GM12878 (cell line): ENCODE measurements around the gene GAP43. TPM values are rescaled to one million over a fixed set of nuclear protein-coding genes. Genes with fewer than 3 reads are reported as not detected.

Experiments used
- ATAC-seq: fragments of 200-7000 bp; cut with Tn5 transposase; 3 replicates; pipeline ENCODE4 v1.9.1; 2020; ENCODE audit warnings: mild to moderate bottlenecking, moderate library complexity
- BruUV-seq: library from RNA; stranded (reverse); fragments of 400-500 nt; replicated peaks from 2 replicates; lab custom pipeline; 2021; lab: Mats Ljungman, UMichigan
- CTCF ChIA-PET: fragments of 300-600 bp; sonication (Branson Sonifier 250); formaldehyde crosslinking; extraction: SDS; loops from one replicate; lab custom pipeline; 2021; ENCODE audit warnings: inconsistent platforms; lab: Yijun Ruan, JAX
- POLR2A ChIA-PET: fragments of 350-600 bp; formaldehyde crosslinking; extraction: SDS; loops from one replicate; lab custom pipeline; 2021; ENCODE audit warnings: inconsistent platforms; lab: Charles Lee
- RAD21 ChIA-PET: fragments of 300-600 bp; sonication (Branson Sonifier 250); formaldehyde crosslinking; loops from one replicate; lab custom pipeline; 2023; ENCODE audit warnings: antibody characterized with exemption; ENCODE audit not compliant: unreplicated experiment; lab: Charles Lee
- SMC1A ChIA-PET: fragments of 300-600 bp; sonication (Branson Sonifier 250); formaldehyde crosslinking; loops from one replicate; lab custom pipeline; 2023; ENCODE audit not compliant: unreplicated experiment, uncharacterized antibody; lab: Charles Lee
- DNase-seq: peaks from one replicate; pipeline ENCODE4 v3.0.0-alpha.2; 2011; ENCODE audit warnings: low read depth, low spot score
- FAIRE-seq: peaks from 3 replicates; lab custom pipeline; 2011; peaks lifted over from hg19 to GRCh38; lab: Jason Lieb, UNC
- H2AFZ ChIP-seq: 2 replicates; pipeline ENCODE4 v1.6.0; 2011; ENCODE audit warnings: low read depth, low read length, control low read depth; ENCODE audit not compliant: control insufficient read depth
- H3K27ac ChIP-seq: 2 replicates; pipeline ENCODE4 v1.5.1; 2011; ENCODE audit warnings: control low read depth; ENCODE audit not compliant: control insufficient read depth, insufficient read depth
- H3K27me3 ChIP-seq, 2 experiments: replicated peaks in 1 of 2; 2 replicates each; pipeline versions ENCODE4 v1.6.0 to v1.6.1; 2011; ENCODE audit warnings: low read length in 1 of 2; ENCODE audit not compliant: control insufficient read depth in 2 of 2, insufficient read depth in 2 of 2
- H3K36me3 ChIP-seq, 2 experiments: 2 replicates each; pipeline ENCODE4 v1.5.1; 2011; ENCODE audit warnings: low read length in 1 of 2; ENCODE audit not compliant: control insufficient read depth in 2 of 2, insufficient read depth in 2 of 2
- H3K4me1 ChIP-seq: 2 replicates; pipeline ENCODE4 v1.6.1; 2011; ENCODE audit warnings: mild to moderate bottlenecking, low read length, moderate library complexity, mixed read lengths; ENCODE audit not compliant: control insufficient read depth, insufficient read depth
- H3K4me2 ChIP-seq: 2 replicates; pipeline ENCODE4 v1.6.0; 2011; ENCODE audit warnings: control low read depth; ENCODE audit not compliant: control insufficient read depth, insufficient read depth
- H3K4me3 ChIP-seq: fragments of 200-600 bp; sonication (generic); 2 replicates; pipeline ENCODE4 v1.5.1; 2016
- H3K79me2 ChIP-seq: 2 replicates; pipeline ENCODE4 v1.6.0; 2011; ENCODE audit warnings: low read length; ENCODE audit not compliant: control insufficient read depth, insufficient read depth
- H3K9ac ChIP-seq: 2 replicates; pipeline ENCODE4 v1.8.0; 2011; ENCODE audit warnings: low read length, control low read depth, mixed read lengths; ENCODE audit not compliant: control insufficient read depth, insufficient read depth
- H3K9me3 ChIP-seq: replicated peaks from 3 replicates; pipeline ENCODE4 v1.5.1; 2011; ENCODE audit warnings: mild to moderate bottlenecking, low read length; ENCODE audit not compliant: control insufficient read depth, insufficient read depth
- H4K20me1 ChIP-seq: 2 replicates; pipeline ENCODE4 v1.6.0; 2011; ENCODE audit not compliant: control insufficient read depth, insufficient read depth
- BHLHE40 ChIP-seq, 2 experiments: fragments of 450-650 bp in 1 of 2; IDR thresholded peaks; 2 replicates each; pipeline ENCODE4 v1.6.1; 2011 to 2017; ENCODE audit warnings: low read depth in 2 of 2, borderline replicate concordance in 1 of 2, improper control_type of control experiment in 1 of 2, low read length in 1 of 2, mild to moderate bottlenecking in 1 of 2
- CEBPZ ChIP-seq: fragments of 150-350 bp; IDR thresholded peaks from 2 replicates; pipeline ENCODE4 v1.6.1; 2016; ENCODE audit warnings: low read depth, low read length
- EGR1 ChIP-seq, 2 experiments: IDR thresholded peaks; 1 replicate in 1 of 2; 2 replicates in 1 of 2; pipeline ENCODE4 v1.6.1; 2011 to 2012; ENCODE audit warnings: low read depth in 2 of 2, low read length in 2 of 2, borderline replicate concordance in 1 of 2, mild to moderate bottlenecking in 1 of 2, moderate library complexity in 1 of 2
- FOS ChIP-seq: IDR thresholded peaks from 3 replicates; pipeline ENCODE4 v1.6.1; 2011; ENCODE audit warnings: borderline replicate concordance; ENCODE audit not compliant: insufficient read length; ENCODE audit errors: extremely low read depth
- MEF2B ChIP-seq: fragments of 450-650 bp; IDR thresholded peaks from 2 replicates; pipeline ENCODE4 v1.6.1; 2018; ENCODE audit warnings: mild to moderate bottlenecking, moderate library complexity; ENCODE audit not compliant: partially characterized antibody, poor library complexity, severe bottlenecking
- MTA3 ChIP-seq: IDR thresholded peaks from 2 replicates; pipeline ENCODE4 v1.6.1; 2012; ENCODE audit warnings: low read length, inconsistent platforms, borderline replicate concordance
- MYB ChIP-seq: fragments of 150-350 bp; IDR thresholded peaks from 2 replicates; pipeline ENCODE4 v1.6.1; 2014; ENCODE audit warnings: mild to moderate bottlenecking, low read depth, low read length, borderline replicate concordance
- NBN ChIP-seq: fragments of 450-650 bp; IDR thresholded peaks from 2 replicates; pipeline ENCODE4 v1.6.1; 2016
- RAD21 ChIP-seq: IDR thresholded peaks from 2 replicates; pipeline ENCODE4 v1.6.1; 2011; ENCODE audit warnings: mild to moderate bottlenecking, low read depth, low read length, moderate library complexity; ENCODE audit not compliant: insufficient read depth
- RAD51 ChIP-seq: fragments of 450-650 bp; IDR thresholded peaks from 2 replicates; pipeline ENCODE4 v1.6.1; 2016; ENCODE audit warnings: moderate library complexity, mild to moderate bottlenecking, inconsistent platforms
- RFX5 ChIP-seq: IDR thresholded peaks from 2 replicates; pipeline ENCODE4 v1.6.1; 2011; ENCODE audit warnings: low read depth, low read length, improper control_type of control experiment
- SMAD1 ChIP-seq: fragments of 450-650 bp; IDR thresholded peaks from 2 replicates; pipeline ENCODE4 v1.6.1; 2018; ENCODE audit warnings: mild to moderate bottlenecking, low read depth; ENCODE audit not compliant: partially characterized antibody
- SMAD5 ChIP-seq: IDR thresholded peaks from 2 replicates; pipeline ENCODE4 v1.6.1; 2016; ENCODE audit warnings: antibody characterized with exemption, low read depth
- STAT3 ChIP-seq: IDR thresholded peaks from 2 replicates; pipeline ENCODE4 v1.6.1; 2011; ENCODE audit warnings: low read depth, low read length, improper control_type of control experiment
- TCF7 ChIP-seq: IDR thresholded peaks from 2 replicates; pipeline ENCODE4 v1.6.1; 2014; ENCODE audit warnings: antibody characterized with exemption, borderline replicate concordance
- ZBED1 ChIP-seq: IDR thresholded peaks from 2 replicates; pipeline ENCODE4 v1.6.1; 2016; ENCODE audit warnings: borderline replicate concordance
- WGBS: methylation state at CpG from one replicate; pipeline ENCODE4 v1.1.6; 2016; ENCODE audit warnings: low lambda C conversion rate; ENCODE audit not compliant: insufficient replicate concordance, insufficient coverage; ENCODE audit errors: missing lambda C conversion rate; 5-methylcytosine and 5-hydroxymethylcytosine counted together
- in situ Hi-C: fragments of 300-500 bp; cut with MboI; formaldehyde crosslinking; loops from 9 replicates; pipeline ENCODE4 v1.14.3; 2018; ENCODE audit warnings: mixed read lengths
- intact Hi-C: fragments of 100-400 bp; cut with micrococcal nuclease; formaldehyde crosslinking; loops from one replicate; pipeline ENCODE4 v1.14.2; 2022; ENCODE audit not compliant: unreplicated experiment
- polyA plus RNA-seq, 11 experiments: library from polyadenylated mRNA; depleted of rRNA in 4 of 11; unstranded in 6 of 11; stranded (reverse) in 5 of 11; fragments of >200 nt; fragmentation: Nextera tagmentation in 4 of 11; fragmentation: Illumina TruSeq in 1 of 11; extraction: Ambion mirVana in 4 of 11; extraction: Trizol in 1 of 11; gene quantifications; 1 replicate in 1 of 11; 2 replicates in 10 of 11; pipeline versions ENCODE4 v1.2.1 to v1.2.3, GENCODE V29; 2011 to 2016; ENCODE audit warnings: inconsistent platforms in 2 of 11, missing spikeins in 2 of 11, low read depth in 1 of 11
- total RNA-seq, 4 experiments: library from RNA; depleted of rRNA in 3 of 4; stranded (reverse); fragments of >200 nt in 3 of 4; fragmentation: Illumina TruSeq in 1 of 4; extraction: Trizol in 1 of 4; gene quantifications; 2 replicates each; pipeline versions ENCODE4 v1.2.1 to v1.2.3, GENCODE V29; 2013 to 2021

The GAP43 gene
- total and polyA plus RNA-seq, 10 of the 15 experiments (the other 5 are each of a cell fraction or from before 2014, with no cell fraction given), result 0.06 to 0.16 TPM; not detected in 8

GRCh38 chr3:115693868-115694267 lies 70.6 kb downstream of the GAP43 start:
- Histone ChIP-seq H3K36me3 (no peaks in the 10 kb centered on the region), H4K20me1 (no peaks in the 10 kb centered on the region), H3K9me3 (no peaks in the 10 kb centered on the region), H3K79me2 (no peaks in the 10 kb centered on the region), H3K27me3 (no peaks in the 10 kb centered on the region), H3K27ac (no peak overlapping the region), H3K4me3 (no peak overlapping the region), H3K9ac (no peak overlapping the region), H3K4me1 (no peaks in the 10 kb centered on the region), H3K4me2 (no peak overlapping the region), H2AFZ (no peak overlapping the region)
- CTCF ChIA-PET, result interaction anchor here (0.7 to 2.5 kb wide), 17 partner anchors 9 to 656 kb away, joined by 3 to 31 read pairs (median 3); no protein-coding TSS in a partner anchor
- ATAC-seq (no peak), DNase-seq (no peak), FAIRE-seq (no peak)
- TF ChIP-seq BHLHE40 (IDR thresholded peaks at IDR 0.05; ENCODE audit: borderline replicate concordance in 1 of 2, low read depth in 2 of 2, low read length in 1 of 2) (0 out of 4 replicates have a peak, but pooled peaks of 1 of the 2 experiments have one; percentile 9), RAD21 (no peak), STAT3 (no peak)
- BruUV-seq, result no TSS peak
- in situ Hi-C loops (loop anchor here (5.0 to 10.0 kb wide), 3 partner anchors 477 to 869 kb away; no protein-coding TSS in a partner anchor), intact Hi-C loops (loop anchor here (1.0 to 5.0 kb wide), 3 partner anchors 477 to 867 kb away; no protein-coding TSS in a partner anchor)
- 54% methylated on average over 9 of the region's 9 CpGs for WGBS
- RAD21 ChIA-PET, result interaction anchor here (0.8 to 1.6 kb wide), 6 partner anchors 32 to 867 kb away, joined by 3 to 7 read pairs (median 4); no protein-coding TSS in a partner anchor
- POLR2A ChIA-PET, result no interaction called here
- SMC1A ChIA-PET, result interaction anchor here (0.6 to 2.3 kb wide), 9 partner anchors 11 to 867 kb away, joined by 3 to 10 read pairs (median 3); no protein-coding TSS in a partner anchor

- Histone ChIP-seq H3K9ac (no peak overlapping the region), H4K20me1 (no peaks in the 10 kb centered on the region)
- TF ChIP-seq CEBPZ, result no peak
- no peak for TF ChIP-seq MTA3
- TF ChIP-seq ZBED1, result no peak
- no peak for TF ChIP-seq MEF2B
- TF ChIP-seq SMAD5, result no peak
- TF ChIP-seq RAD51, result no peak
- no peak for TF ChIP-seq SMAD1
- no peak for TF ChIP-seq MYB
- TF ChIP-seq EGR1 (IDR thresholded peaks at IDR 0.05; ENCODE audit: borderline replicate concordance in 1 of 2, low read depth in 2 of 2, low read length in 2 of 2), result no peak
- no peak for TF ChIP-seq RFX5
- TF ChIP-seq TCF7, result no peak
- TF ChIP-seq FOS, result no peak
- no peak for TF ChIP-seq NBN
Observed at GRCh38 chr3:115695090-115695489, 71.8 kb downstream of the GAP43 start.

More at GRCh38 chr3:115695090-115695489, 71.8 kb downstream of the GAP43 start:
- no TSS peak for BruUV-seq
- H3K4me1 ChIP-seq, result no peaks in the 10 kb centered on the region
- no peak overlapping the region for H3K4me2 ChIP-seq
- in situ Hi-C loops (loop anchor here (10.0 kb wide), 2 partner anchors 600 to 870 kb away; no protein-coding TSS in a partner anchor), intact Hi-C loops (no loop called here)
- ChIA-PET POLR2A (no interaction called here), RAD21 (no interaction called here), CTCF (no interaction called here), SMC1A (no interaction called here)
- no peak overlapping the region for H3K4me3 ChIP-seq
- no peaks in the 10 kb centered on the region for H3K9me3 ChIP-seq
- FAIRE-seq (no peak), ATAC-seq (no peak), DNase-seq (no peak)
- H3K36me3 ChIP-seq, result no peaks in the 10 kb centered on the region
- no peaks in the 10 kb centered on the region for H3K27me3 ChIP-seq
- no peak overlapping the region for H3K27ac ChIP-seq
- H2AFZ ChIP-seq, result no peak overlapping the region
- no peaks in the 10 kb centered on the region for H3K79me2 ChIP-seq
